Measurements from ENCODE around the gene AJUBA.
A peak's percentile ranks its signal among the peaks of the same experiment; 100 is the strongest.
"Not testable (repeated sequence)": the region's sequence is repeated elsewhere in the genome, so short reads cannot be mapped to it uniquely, and the experiment has no call there.

AJUBA gene

GRCh38 chr14:22978981-22979671 lies 3.2 kb downstream of the AJUBA start:
- no peak for DNase-seq

DNA sequence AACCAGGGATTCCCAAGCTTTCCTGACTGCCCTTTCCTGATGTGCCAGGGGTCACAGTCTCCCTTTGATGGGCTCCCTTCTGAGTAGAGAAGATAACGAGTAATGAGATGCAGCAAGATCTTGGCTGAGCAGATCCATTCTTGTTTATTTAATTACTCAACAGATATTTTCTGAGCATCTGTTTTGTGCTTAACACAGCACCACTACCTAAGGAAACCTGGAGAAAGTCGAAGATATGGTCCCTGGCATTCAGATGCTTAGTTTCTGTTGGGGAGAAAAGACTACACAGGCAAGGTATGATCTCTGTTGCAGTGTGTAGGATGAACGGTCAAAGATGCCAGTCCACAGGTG lies 3.9 kb downstream of the AJUBA start:
- no peak for DNase-seq

DNA sequence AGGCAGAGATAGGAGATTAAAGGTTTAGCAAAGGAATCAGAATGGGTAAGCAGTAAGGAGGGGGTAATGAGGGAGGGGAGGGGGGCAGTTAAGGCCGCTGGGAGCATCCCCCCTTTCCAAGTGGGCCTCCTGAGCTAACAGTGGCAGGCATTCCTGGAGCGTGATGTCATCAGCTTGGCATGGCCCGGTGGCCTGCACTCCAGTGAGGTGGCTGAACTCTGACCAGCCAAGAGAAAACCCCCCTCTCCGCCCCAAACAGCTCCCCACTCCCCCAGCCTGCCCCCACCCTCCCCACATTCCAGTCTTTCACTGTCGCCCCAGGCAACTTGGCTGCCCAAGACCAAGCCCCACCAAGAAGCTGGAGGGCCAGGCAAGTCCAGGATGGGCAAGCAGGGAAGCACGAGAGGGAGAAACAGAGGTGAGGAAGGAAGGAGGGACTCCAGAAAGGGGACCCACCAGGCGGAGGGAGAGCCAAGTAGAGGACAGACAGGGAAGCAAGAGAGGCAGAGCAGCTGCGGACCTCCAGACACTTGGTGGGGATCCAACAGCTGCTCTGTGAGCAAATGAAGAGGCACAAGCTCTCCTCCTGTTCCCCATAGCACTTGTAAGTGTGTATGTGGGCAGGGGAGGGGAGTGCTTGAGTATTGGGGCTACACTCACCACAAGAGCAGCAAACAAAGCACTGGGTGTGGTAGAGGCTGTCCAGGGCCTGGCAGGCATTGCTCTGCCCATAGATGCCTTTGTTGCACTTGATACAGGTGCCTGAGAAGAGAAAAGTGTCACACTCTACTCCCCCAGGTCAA lies 4.5 kb downstream of the AJUBA start:
- no peak for DNase-seq

GRCh38 chr14:22977434-22977683 lies 5.0 kb downstream of the AJUBA start:
- DNase-seq = no peak

DNA sequence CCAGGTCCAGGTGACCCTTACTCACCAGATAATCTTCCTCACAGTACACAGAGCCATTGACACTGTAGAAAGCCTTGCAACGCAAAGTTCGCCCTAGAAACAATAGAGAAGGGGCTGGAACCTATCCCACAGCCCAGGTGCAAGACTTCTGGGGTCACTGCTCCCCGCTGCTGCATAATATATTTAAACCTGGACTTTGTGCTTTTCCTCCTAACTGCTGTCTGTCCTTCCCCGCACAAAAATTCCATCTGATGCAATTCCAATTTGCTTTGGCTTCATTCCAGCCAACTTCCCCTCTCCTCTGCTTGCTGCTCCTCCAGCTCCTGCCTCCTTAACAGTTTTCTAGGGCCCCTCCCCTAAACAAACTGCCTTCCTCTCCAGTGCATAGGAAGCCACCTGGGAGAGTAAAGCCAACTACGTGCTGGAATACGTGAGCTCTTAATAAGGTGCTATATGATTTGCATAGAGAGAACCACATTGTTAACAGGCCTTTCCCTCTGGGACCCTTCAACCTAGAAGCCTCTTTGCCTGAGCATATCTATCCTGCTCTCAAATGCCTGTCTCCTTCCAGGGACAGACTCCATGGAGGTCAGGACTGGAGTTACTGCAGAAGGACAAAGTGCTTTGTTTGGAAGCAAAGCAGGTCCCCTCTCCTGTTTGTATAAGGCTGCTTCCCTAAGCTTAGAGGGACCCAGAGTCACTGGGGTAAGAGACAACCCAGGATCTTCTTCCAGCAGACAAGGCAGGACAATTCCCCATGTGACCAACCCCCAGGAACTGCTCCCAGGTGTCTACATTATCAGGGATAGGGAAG lies 5.5 kb downstream of the AJUBA start:
- no peak for DNase-seq

- no peak for DNase-seq
Observed at GRCh38 chr14:22974530-22975313, 7.6 kb downstream of the AJUBA start.

DNA sequence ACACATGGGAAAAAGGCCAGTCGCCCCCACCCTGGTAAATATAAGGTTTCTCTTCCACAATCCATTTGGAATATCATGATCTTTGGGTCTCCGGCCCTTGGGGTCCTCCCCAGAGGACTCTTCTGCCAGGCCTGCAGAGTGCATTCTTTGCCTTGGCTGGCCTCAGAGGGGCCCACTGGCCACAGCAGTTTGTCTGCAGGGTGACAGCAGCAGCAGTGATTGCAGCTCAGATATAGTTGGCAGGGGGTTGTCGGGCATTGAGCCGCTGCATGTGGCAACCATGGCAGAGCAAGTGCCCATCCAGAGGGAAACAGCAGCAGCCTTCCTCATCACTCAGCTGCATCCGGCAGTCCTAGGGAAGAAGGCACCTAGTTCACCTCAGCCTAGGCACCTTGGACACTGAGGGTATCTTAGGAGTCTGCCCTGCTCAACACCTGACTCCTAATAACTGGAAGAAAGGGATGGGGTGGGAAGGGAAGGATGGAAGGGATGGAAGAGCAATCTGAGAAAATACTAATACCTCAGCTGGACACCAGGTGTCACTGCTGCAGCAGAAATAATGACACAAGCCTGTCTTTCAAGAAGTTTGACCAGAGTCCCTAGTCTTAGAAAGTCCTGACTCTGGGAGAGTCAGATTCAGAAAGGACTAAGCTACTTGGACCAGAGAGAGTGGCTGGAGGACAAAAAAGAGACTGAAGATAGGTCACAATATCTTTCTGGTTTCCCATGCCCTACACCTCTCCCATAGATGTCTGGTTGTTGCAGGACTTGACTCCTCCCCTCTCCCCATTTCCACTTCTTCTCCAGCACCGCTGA lies 8.9 kb downstream of the AJUBA start:
- DNase-seq = peak; percentile 48

- DNase-seq = no peak
Observed at GRCh38 chr14:22972313-22972930, 9.9 kb downstream of the AJUBA start.

- no peak for DNase-seq
Observed at GRCh38 chr14:22971152-22971551, 11.2 kb downstream of the AJUBA start.

DNA sequence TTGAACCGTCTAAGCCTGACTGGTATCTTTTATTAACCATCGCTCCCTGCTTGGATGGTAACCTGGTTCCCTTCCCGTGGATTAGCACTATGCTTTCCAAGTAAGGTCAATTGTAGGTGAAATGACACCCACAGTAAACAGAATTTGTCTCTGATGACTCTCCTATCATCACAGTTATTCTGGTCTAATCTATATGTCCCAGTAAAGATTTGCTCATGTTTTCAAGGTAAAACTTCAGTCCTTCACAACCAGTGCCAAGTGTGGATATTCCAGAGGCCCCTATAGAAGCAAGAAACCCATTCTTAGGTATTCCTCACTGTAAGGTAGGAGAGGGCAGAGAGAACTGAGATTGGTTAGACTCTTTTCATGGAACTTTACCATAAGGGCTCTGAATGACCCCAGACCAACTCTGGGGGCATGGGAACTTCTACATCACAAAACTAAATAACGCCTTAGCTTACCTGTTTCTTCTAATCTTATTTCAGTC lies 15.5 kb downstream of the AJUBA start:
- no peak for DNase-seq

DNA sequence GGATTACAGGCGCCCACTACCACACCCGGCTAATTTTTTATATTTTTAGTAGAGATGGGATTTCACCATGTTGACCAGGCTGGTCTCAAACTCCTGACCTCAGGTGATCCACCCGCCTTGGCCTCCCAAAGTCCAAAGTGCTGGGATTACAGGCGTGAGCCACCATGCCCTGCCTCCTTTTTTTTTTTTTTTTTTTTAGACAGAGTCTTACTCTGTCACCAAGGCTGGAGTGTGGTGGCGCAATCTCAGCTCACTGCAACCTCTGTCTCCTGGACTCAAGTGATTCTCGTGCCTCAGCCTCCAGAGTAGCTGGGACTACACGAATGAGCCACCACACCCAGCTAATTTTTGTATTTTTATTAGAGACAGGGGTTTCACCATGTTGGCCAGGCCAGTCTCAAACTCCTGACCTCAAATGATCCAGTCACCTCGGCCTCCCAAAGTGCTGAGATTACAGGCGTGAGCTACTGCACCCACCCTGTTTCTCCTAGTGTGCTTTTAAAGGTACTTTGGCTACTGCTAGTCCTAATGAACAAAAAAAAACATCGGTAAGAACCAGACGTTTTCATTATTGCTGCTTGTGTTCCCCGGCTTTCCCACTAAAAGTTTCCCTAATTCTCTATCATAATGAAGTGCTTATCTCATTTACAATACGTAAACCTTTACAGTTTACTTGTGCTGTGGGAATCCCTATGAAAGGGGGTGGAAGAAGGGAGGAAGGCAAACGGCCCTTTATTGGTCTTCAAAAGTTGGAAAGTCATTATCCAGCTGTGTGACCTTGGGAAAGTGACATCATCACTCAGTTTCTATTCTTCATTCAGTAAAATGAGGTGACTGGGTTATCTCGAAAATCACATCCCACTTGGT lies 16.2 kb downstream of the AJUBA start:
- DNase-seq = not testable (repeated sequence)

DNA sequence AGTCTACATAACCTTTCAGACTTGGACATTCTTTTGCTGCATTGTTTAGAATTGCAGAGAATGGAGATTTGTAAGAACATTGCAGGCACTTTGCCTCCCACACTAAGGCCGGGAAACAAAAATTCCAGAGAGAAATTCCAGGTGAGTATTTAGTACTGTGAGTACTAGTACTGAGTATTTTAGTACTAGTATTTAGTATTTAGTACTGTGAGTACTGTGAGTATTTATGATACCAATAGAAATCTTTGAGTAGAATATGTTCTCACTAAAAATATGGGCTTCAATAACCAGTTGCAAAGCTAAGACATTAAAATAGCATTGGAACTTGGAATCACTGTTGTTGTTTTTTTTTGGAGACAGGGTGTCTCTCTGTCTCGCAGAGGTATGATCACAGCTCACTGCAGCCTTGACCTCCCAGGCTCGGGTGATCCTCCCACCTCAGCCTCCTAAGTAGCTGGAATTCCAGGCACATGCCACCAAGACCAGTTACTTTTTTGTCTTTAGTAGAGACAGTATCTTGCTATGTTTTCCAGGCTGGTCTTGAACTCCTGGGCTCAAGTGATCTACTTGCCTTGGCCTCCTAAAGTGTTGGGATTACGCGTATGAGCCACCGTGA lies 20.2 kb downstream of the AJUBA start:
- no peak for DNase-seq

GRCh38 chr14:22955702-22956569 lies 26.4 kb downstream of the AJUBA start:
- DNase-seq = no peak

DNA sequence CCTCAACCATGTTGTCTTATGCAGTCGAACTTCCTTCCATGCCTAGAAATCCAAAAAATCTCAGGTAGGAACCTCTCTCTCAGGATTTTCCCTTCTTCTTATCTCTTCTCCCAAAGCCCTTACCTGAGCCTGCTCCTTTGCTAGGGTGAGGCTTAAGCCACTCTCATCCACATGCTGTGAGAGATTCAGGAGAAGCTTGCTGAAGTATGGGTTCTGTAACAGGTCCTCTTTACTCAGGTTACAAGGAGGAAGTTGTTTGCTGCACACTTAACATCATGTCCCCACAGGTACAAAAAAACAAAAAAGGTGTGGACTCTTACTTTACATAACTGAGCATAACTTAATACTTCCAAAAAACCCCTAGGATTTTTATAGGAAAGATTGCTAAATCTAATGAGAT lies 29.9 kb downstream of the AJUBA start:
- DNase-seq = no peak

GRCh38 chr14:22951795-22952194 lies 30.6 kb downstream of the AJUBA start:
- DNase-seq = not testable (repeated sequence)

- no peak for DNase-seq
Observed at GRCh38 chr14:22945642-22946041, 36.7 kb downstream of the AJUBA start.

DNA sequence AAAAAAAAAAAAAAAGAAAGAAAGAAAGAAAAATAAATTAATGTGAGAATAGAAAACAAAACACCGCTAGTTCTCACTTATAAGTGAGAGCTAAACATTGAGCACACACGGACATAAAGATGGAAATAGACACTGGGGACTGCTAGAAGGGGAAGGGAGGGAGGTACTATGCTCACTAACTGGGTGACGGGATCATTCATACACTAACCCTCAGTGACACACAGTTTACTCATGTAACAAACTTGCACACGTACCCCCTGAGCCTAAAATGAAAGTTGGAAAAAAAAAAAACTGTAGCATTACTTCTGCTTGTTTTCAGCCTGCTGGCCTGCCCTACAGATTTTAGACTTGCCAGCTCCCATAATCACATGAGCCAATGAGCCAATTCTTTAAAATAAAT lies 42.7 kb downstream of the AJUBA start:
- no peak for DNase-seq

DNA sequence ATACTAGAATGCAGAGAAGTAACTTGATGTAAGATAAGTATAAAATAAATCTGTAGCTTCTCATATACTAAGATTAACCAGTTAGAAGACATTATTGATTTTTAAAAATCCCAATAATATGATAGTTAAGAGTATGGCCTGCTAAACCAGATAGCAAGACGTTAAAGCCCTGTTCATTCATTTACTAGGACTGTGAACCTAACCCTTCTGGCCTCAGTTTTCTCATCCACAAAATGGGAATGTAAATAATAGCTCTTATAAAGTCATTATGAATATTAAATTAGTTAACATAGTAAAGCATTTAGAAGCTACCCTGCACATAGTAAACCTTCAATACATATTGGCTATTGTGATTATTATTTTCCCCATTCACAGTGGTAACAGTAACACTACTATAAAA lies 47.2 kb downstream of the AJUBA start:
- DNase-seq = no peak

- DNase-seq = no peak
Observed at GRCh38 chr14:22932146-22932545, 50.2 kb downstream of the AJUBA start.
